Osteoblast (primary cell): ENCODE measurements around the gene MSMP. TPM values are rescaled to one million over a fixed set of nuclear protein-coding genes. Genes with fewer than 3 reads are reported as not detected.

Experiments
- DNase-seq: peaks from one replicate; pipeline ENCODE4 v3.0.0; 2011; ENCODE audit warnings: low spot score, mixed read lengths; ENCODE audit not compliant: insufficient read length; ENCODE audit errors: missing footprints
- H2AFZ ChIP-seq: 2 replicates; pipeline ENCODE4 v1.6.0; 2011; ENCODE audit warnings: mild to moderate bottlenecking, low read length
- H3K27ac ChIP-seq: 2 replicates; pipeline ENCODE4 v1.5.1; 2011; ENCODE audit warnings: mild to moderate bottlenecking, low read depth, low read length, moderate library complexity
- H3K27me3 ChIP-seq: 2 replicates; pipeline ENCODE4 v1.6.0; 2012; ENCODE audit warnings: mild to moderate bottlenecking, control low read depth, inconsistent platforms, low read length, moderate library complexity; ENCODE audit not compliant: insufficient read depth
- H3K36me3 ChIP-seq: 2 replicates; pipeline ENCODE4 v1.5.1; 2011; ENCODE audit warnings: mild to moderate bottlenecking, low read length, control low read depth, moderate library complexity; ENCODE audit not compliant: insufficient read depth
- H3K4me1 ChIP-seq: 2 replicates; pipeline ENCODE4 v1.5.1; 2011; ENCODE audit warnings: mild to moderate bottlenecking, low read length, control low read depth, moderate library complexity; ENCODE audit not compliant: insufficient read depth
- H3K4me2 ChIP-seq: 2 replicates; pipeline ENCODE4 v1.6.0; 2011; ENCODE audit warnings: mild to moderate bottlenecking, low read length; ENCODE audit not compliant: insufficient read depth
- H3K4me3 ChIP-seq: fragments of 200-600 bp; sonication (generic); 3 replicates; pipeline ENCODE4 v1.5.1; 2012; ENCODE audit warnings: mild to moderate bottlenecking, low read length, inconsistent platforms; ENCODE audit not compliant: insufficient read depth
- H3K79me2 ChIP-seq: 2 replicates; pipeline ENCODE4 v1.6.0; 2012; ENCODE audit warnings: mild to moderate bottlenecking, low read length, control low read depth, inconsistent platforms; ENCODE audit not compliant: insufficient read depth
- H3K9me3 ChIP-seq: 2 replicates; pipeline ENCODE4 v1.5.1; 2011; ENCODE audit warnings: low read depth, low read length, control low read depth
- H4K20me1 ChIP-seq: 2 replicates; pipeline ENCODE4 v1.6.0; 2012; ENCODE audit warnings: mild to moderate bottlenecking, low read length, control low read depth; ENCODE audit not compliant: insufficient read depth
- CTCF ChIP-seq: IDR thresholded peaks from 2 replicates; pipeline ENCODE4 v1.5.1; 2011; ENCODE audit warnings: mild to moderate bottlenecking, low read depth, low read length, moderate library complexity; ENCODE audit errors: extremely low read depth
- small RNA-seq: library from RNA; depleted of rRNA; stranded (forward); fragments of <200 nt; gene quantifications from one replicate; pipeline ENCODE3, GENCODE V24; 2012
- total RNA-seq: library from RNA; depleted of rRNA; stranded (reverse); fragments of >200 nt; gene quantifications from 2 replicates; pipeline ENCODE4 v1.2.3, GENCODE V29; 2012

MSMP gene
- total RNA-seq, 1 donor: not detected

GRCh38 chr9:35705836-35706430 is 48.1 kb downstream of the MSMP start:
- H3K36me3 ChIP-seq: peaks cover 97% of the 10 kb centered on the region
- TF ChIP-seq CTCF: no peak

GRCh38 chr9:35705372-35705771 is 48.7 kb downstream of the MSMP start:
- Histone ChIP-seq H3K9me3 (no peaks in the 10 kb centered on the region), H3K36me3 (peaks cover 97% of the 10 kb centered on the region), H3K79me2 (peaks cover 33% of the 10 kb centered on the region), H2AFZ (no peak overlapping the region), H3K4me1 (no peaks in the 10 kb centered on the region), H3K27ac (no peak overlapping the region), H4K20me1 (peaks cover 27% of the 10 kb centered on the region), H3K4me3 (no peak overlapping the region), H3K4me2 (no peak overlapping the region), H3K27me3 (no peaks in the 10 kb centered on the region)
- TF ChIP-seq CTCF: no peak
- DNase-seq: peak; percentile 74

More at GRCh38 chr9:35705836-35706430, 48.1 kb downstream of the MSMP start:
- peaks cover 30% of the 10 kb centered on the region for H3K79me2 ChIP-seq
- peaks cover 25% of the 10 kb centered on the region for H4K20me1 ChIP-seq
- no peak overlapping the region for H3K4me3 ChIP-seq
- H3K27me3 ChIP-seq: no peaks in the 10 kb centered on the region
- no peaks in the 10 kb centered on the region for H3K4me1 ChIP-seq
- H2AFZ ChIP-seq: no peak overlapping the region
- H3K27ac ChIP-seq: no peak overlapping the region
- DNase-seq: peak; percentile 66
- H3K4me2 ChIP-seq: no peak overlapping the region
- H3K9me3 ChIP-seq: no peaks in the 10 kb centered on the region

- Histone ChIP-seq H3K4me3 (no peak overlapping the region), H3K36me3 (peaks cover 99% of the 10 kb centered on the region), H3K79me2 (peaks cover 38% of the 10 kb centered on the region), H3K9me3 (no peaks in the 10 kb centered on the region), H3K4me1 (no peaks in the 10 kb centered on the region), H4K20me1 (peaks cover 38% of the 10 kb centered on the region), H3K27me3 (no peaks in the 10 kb centered on the region), H3K27ac (no peak overlapping the region), H2AFZ (no peak overlapping the region), H3K4me2 (no peak overlapping the region)
- TF ChIP-seq CTCF: no peak
- peak; percentile 42 for DNase-seq
Measured at GRCh38 chr9:35703906-35704672, 50.0 kb downstream of the MSMP start.

Small RNA genes lying within 50 kb of the gene (small RNA-seq; reads per million reads assigned to genes)
- gene MIR6853: 0.74 reads per million, percentile 8 among the genes with 10 or more reads in this experiment

Other genes starting within 250 kb of the MSMP start
- 18.5 and 18.6 TPM in 2 replicates for gene TESK1, start 149.0 kb downstream of the MSMP start, total RNA-seq
- gene CD72, start 135.9 kb downstream of the MSMP start, total RNA-seq: 2.7 and 2.9 TPM in 2 replicates
- gene SIT1, start 103.3 kb downstream of the MSMP start, total RNA-seq: 0.36 TPM in 1 of 2 replicates, not detected in the other
- gene RMRP, start 96.3 kb downstream of the MSMP start, total RNA-seq: 88,726 and 110,601 TPM in 2 replicates
- 10.6 and 15.6 TPM in 2 replicates for gene CCDC107, start 96.0 kb downstream of the MSMP start, total RNA-seq
- 0.36 and 0.88 TPM in 2 replicates for gene ARHGEF39, start 89.1 kb downstream of the MSMP start, total RNA-seq
- not detected in 2 replicates for gene CA9, start 80.3 kb downstream of the MSMP start, total RNA-seq
- gene TPM2, start 64.4 kb downstream of the MSMP start, total RNA-seq: 911 and 946 TPM in 2 replicates
- 306 and 376 TPM in 2 replicates for gene TLN1, start 22.1 kb downstream of the MSMP start, total RNA-seq
- gene CREB3, start 21.6 kb downstream of the MSMP start, total RNA-seq: 56.6 and 64.8 TPM in 2 replicates
- 29.5 and 31.1 TPM in 2 replicates for gene GBA2, start 5.0 kb downstream of the MSMP start, total RNA-seq
- gene RGP1, start 5.0 kb downstream of the MSMP start, total RNA-seq: 16.5 and 18.5 TPM in 2 replicates
- gene NPR2, start 37.3 kb upstream of the MSMP start, total RNA-seq: 16.6 and 20.3 TPM in 2 replicates
- gene SPAG8, start 58.0 kb upstream of the MSMP start, total RNA-seq: 0.88 and 2.2 TPM in 2 replicates
- 17.0 and 17.4 TPM in 2 replicates for gene HINT2, start 60.8 kb upstream of the MSMP start, total RNA-seq
- gene FAM221B, start 74.5 kb upstream of the MSMP start, total RNA-seq: not detected in 2 replicates
- 2.1 and 2.5 TPM in 2 replicates for gene TMEM8B, start 75.0 kb upstream of the MSMP start, total RNA-seq
- gene OR13J1, start 116.1 kb upstream of the MSMP start, total RNA-seq: not detected in 2 replicates
- gene HRCT1, start 151.9 kb upstream of the MSMP start, total RNA-seq: 1.8 and 5.1 TPM in 2 replicates
- 0.29 and 0.72 TPM in 2 replicates for gene SPAAR, start 155.2 kb upstream of the MSMP start, total RNA-seq
- under 0.01 TPM in 2 replicates for gene OR2S2, start 203.9 kb upstream of the MSMP start, total RNA-seq